ENCODE data around the gene PRSS33. TPM values are rescaled to one million over a fixed set of nuclear protein-coding genes. Genes with fewer than 3 reads are reported as not detected.

The PRSS33 gene
- total RNA-seq, 1 experiment from 2014 or later, result not detected

- Histone ChIP-seq H3K79me2 (ENCODE audit: insufficient read depth, low read length) (no peaks in the 10 kb centered on the region), H3K23ac (ENCODE audit: insufficient read length, low read depth, low read length) (no peak overlapping the region), H3K4ac (ENCODE audit: low read depth, low read length) (no peak overlapping the region), H2BK12ac (ENCODE audit: insufficient read length, low read depth, low read length) (no peak overlapping the region), H2AK5ac (ENCODE audit: insufficient read length, low read length) (no peak overlapping the region), H3K18ac (ENCODE audit: insufficient read length, low read depth, low read length) (no peak overlapping the region), H4K8ac (replicated peaks; ENCODE audit: insufficient read length, low read depth, low read length) (no peak overlapping the region), H4K91ac (ENCODE audit: insufficient read length, low read depth, low read length) (no peak overlapping the region), H3K9ac (ENCODE audit: extremely low read depth, insufficient read length, low read length) (no peak overlapping the region), H3K4me2 (ENCODE audit: insufficient read depth, insufficient read length, low read length) (no peak overlapping the region), H3T11ph (ENCODE audit: low read length) (no peak overlapping the region), H4K5ac (ENCODE audit: insufficient read length, low read depth, low read length) (no peak overlapping the region), H3K23me2 (ENCODE audit: insufficient read length, low read depth, low read length, poor library complexity, severe bottlenecking) (no peaks in the 10 kb centered on the region), H2BK120ac (ENCODE audit: low read depth, low read length, poor library complexity, severe bottlenecking) (no peak overlapping the region), H4K20me1 (ENCODE audit: control insufficient read depth, insufficient read depth, insufficient read length) (no peaks in the 10 kb centered on the region), H3K27me3 (ENCODE audit: insufficient read depth, low read length) (no peaks in the 10 kb centered on the region), H3K79me1 (ENCODE audit: insufficient read depth, low read depth, low read length, poor library complexity, severe bottlenecking) (no peaks in the 10 kb centered on the region), H2AFZ (ENCODE audit: low read length) (no peak overlapping the region), H3K56ac (ENCODE audit: insufficient read length, low read depth, low read length) (no peak overlapping the region), H2BK5ac (ENCODE audit: insufficient read length, low read length) (peak overlapping the region; percentile 26), H3K4me1 (ENCODE audit: insufficient read depth, low read length) (no peaks in the 10 kb centered on the region), H2BK20ac (ENCODE audit: low read depth, low read length, poor library complexity, severe bottlenecking) (no peak overlapping the region), H3K14ac (ENCODE audit: insufficient read depth, low read length) (no peak overlapping the region), H3K27ac (ENCODE audit: insufficient read length, low read depth, low read length) (no peak overlapping the region), H2BK15ac (ENCODE audit: low read depth, low read length) (no peak overlapping the region), H3K9me3 (ENCODE audit: control insufficient read depth, low read depth, low read length) (no peaks in the 10 kb centered on the region)
- no CpG with 5 or more reads among the region's 10 CpGs for WGBS (ENCODE audit: extremely low coverage, insufficient read length, low lambda C conversion rate)
- Mint-ChIP-seq H3K27me3 (ENCODE audit: low read depth) (no peaks in the 10 kb centered on the region; the same call in 1 of the 2 replicates), H3K4me1 (peaks cover 4 to 16% of the 10 kb centered on the region in 2 experiments; a peak in 2 of 4 replicates), H3K4me3 (no peak overlapping the region), H3K9me3 (no peaks in the 10 kb centered on the region), H3K27ac (no peak overlapping the region), H3K36me3 (ENCODE audit: insufficient read depth in 1 of 3, low read depth in 3 of 3) (no peaks in the 10 kb centered on the region)
- no peak for DNase-seq
- TF ChIP-seq CTCF (conservative IDR thresholded peaks at IDR 0.05), result no peak
Observed at GRCh38 chr16:2734844-2735515, 52.4 kb downstream of the PRSS33 start.

Other genes with a start within 250 kb of the PRSS33 start
- gene PDPK1, start 249.5 kb downstream of the PRSS33 start, total RNA-seq (2021), result 32.8 and 34.0 TPM in 2 replicates
- 38.8 and 39.9 TPM in 2 replicates for gene KCTD5, start 105.0 kb downstream of the PRSS33 start, total RNA-seq (2021)
- 3.6 and 5.0 TPM in 2 replicates for gene PRSS27, start 67.3 kb downstream of the PRSS33 start, total RNA-seq (2021)
- 667 and 694 TPM in 2 replicates for gene SRRM2, start 34.9 kb downstream of the PRSS33 start, total RNA-seq (2021)
- gene ELOB, start 10.3 kb downstream of the PRSS33 start, total RNA-seq (2021), result 319 and 331 TPM in 2 replicates
- not detected in 2 replicates for gene PRSS41, start 10.9 kb upstream of the PRSS33 start, total RNA-seq (2021)
- not detected in 2 replicates for gene PRSS21, start 29.7 kb upstream of the PRSS33 start, total RNA-seq (2021)
- gene ZG16B, start 42.7 kb upstream of the PRSS33 start, total RNA-seq (2021), result not detected in 2 replicates
- 1.9 and 2.4 TPM in 2 replicates for gene PRSS22, start 70.6 kb upstream of the PRSS33 start, total RNA-seq (2021)
- 16.5 and 20.9 TPM in 2 replicates for gene FLYWCH2, start 95.7 kb upstream of the PRSS33 start, total RNA-seq (2021)
- 12.5 and 13.0 TPM in 2 replicates for gene FLYWCH1, start 124.4 kb upstream of the PRSS33 start, total RNA-seq (2021)
- 12.8 and 14.6 TPM in 2 replicates for gene KREMEN2, start 176.7 kb upstream of the PRSS33 start, total RNA-seq (2021)
- 32.1 and 33.3 TPM in 2 replicates for gene PAQR4, start 181.8 kb upstream of the PRSS33 start, total RNA-seq (2021)
- 114 and 120 TPM in 2 replicates for gene PKMYT1, start 192.9 kb upstream of the PRSS33 start, total RNA-seq (2021)
- 1.3 and 1.5 TPM in 2 replicates for gene CLDN9, start 225.4 kb upstream of the PRSS33 start, total RNA-seq (2021)
- 743 and 757 TPM in 2 replicates for gene CLDN6, start 230.6 kb upstream of the PRSS33 start, total RNA-seq (2021)
- gene TNFRSF12A, start 232.8 kb upstream of the PRSS33 start, total RNA-seq (2021), result 147 and 148 TPM in 2 replicates
- gene HCFC1R1, start 236.4 kb upstream of the PRSS33 start, total RNA-seq (2021), result 61.1 and 61.3 TPM in 2 replicates
- 65.7 and 68.2 TPM in 2 replicates for gene THOC6, start 236.5 kb upstream of the PRSS33 start, total RNA-seq (2021)
- 13.5 TPM in 2 replicates for gene BICDL2, start 249.4 kb upstream of the PRSS33 start, total RNA-seq (2021)